Measurements from ENCODE around the gene PPIP5K1.

GRCh38 chr15:43527016-43527801 is 62.8 kb downstream of the PPIP5K1 start:
- TF ChIP-seq EZH2 (IDR thresholded peaks at IDR 0.05; ENCODE audit: borderline replicate concordance, low read depth, low read length, severe bottlenecking) (no peak), CTCF (IDR thresholded peaks at IDR 0.05; ENCODE audit: borderline replicate concordance, extremely low read depth, low read length, poor library complexity, severe bottlenecking) (no peak)

Data from DND-41 (cell line).